ENCODE data around the gene HEXIM2.

HEXIM2 gene

DNA sequence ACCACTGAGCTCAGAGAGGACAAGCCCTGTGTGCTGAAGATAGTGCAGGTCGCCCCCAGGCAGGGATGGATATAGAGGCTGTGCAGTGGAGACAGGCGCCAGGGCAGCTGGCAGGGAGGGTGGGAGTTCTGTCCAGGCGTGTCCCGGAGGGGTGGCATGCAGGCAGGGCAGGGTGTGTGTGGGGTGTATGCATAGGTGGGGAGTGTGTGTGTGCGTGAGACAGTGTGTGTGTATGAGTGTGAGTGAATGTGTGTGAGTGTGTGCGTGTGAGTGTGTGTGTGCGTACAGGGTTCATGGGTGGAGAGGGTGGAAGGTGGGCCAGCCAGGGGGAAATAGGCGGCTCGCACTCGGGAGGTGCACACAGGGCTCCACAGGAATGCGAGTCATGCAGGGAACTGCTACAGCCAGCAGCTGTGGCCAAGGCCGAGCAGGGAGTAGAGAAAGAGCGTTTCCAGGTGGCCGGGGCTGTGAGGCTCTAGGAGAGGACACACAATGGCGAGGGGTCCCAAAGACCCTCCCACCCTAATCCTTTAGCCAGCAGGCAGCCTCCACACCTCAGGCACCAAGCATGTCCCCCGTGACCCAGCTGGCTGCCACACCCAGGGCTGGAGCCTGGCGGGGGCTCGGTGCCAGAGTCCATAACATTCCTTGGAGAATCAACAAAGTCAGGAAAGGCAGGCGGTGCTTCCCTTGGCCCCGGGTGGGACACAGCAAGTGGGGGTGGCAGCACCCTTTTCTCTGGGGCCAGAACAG, 34.0 kb upstream of the HEXIM2 start:
- DNase-seq (ENCODE audit: low read depth in 2 of 2, low spot score in 1 of 2) = no peak

- DNase-seq (ENCODE audit: low read depth in 2 of 2, low spot score in 1 of 2) = no peak
Observed at GRCh38 chr17:45128331-45128730, 33.3 kb upstream of the HEXIM2 start.

- DNase-seq (ENCODE audit: low read depth in 2 of 2, low spot score in 1 of 2) = no peak
Observed at GRCh38 chr17:45128989-45129388, 32.7 kb upstream of the HEXIM2 start.

- no peak for DNase-seq (ENCODE audit: low read depth in 2 of 2, low spot score in 1 of 2)
Observed at GRCh38 chr17:45129426-45129939, 32.2 kb upstream of the HEXIM2 start.

DNA sequence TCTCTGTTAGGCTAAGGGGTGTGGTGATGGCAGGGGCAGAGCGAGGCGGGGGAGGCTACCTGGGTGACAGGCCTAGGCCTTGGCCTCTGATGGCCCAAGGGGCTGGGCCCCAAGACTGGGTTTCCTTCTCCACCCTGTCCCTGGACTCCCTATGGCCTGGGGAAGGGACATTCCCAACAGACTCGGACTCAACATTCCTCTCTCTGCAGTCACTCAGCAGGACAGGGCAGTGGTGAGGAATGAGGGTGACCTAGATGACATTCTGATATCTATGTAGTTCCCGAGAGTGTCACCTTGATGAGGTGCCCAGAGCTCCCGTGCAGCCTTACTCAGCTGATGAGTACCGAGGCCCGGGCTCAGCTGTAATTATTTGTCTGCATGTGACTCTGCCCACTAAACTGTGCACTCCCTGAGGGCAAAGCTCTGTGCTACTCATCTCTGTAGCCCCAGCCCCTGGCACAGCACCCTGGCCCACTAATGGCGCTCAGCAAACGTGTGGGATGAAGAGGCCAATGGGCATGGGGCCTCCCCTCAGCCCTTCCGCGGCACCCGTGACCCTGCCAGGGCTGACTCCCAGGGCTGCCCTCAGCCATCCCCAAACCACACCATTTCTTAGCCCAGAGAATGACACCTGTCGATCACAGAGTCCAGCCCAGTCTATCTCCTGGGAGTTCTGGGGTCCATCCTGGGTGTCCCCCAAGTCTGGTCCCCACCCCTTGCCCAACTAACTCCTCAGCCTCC, 31.6 kb upstream of the HEXIM2 start:
- DNase-seq (ENCODE audit: low read depth in 2 of 2, low spot score in 1 of 2) = no peak

GRCh38 chr17:45130681-45131615, 30.7 kb upstream of the HEXIM2 start:
- no peak for DNase-seq (ENCODE audit: low read depth in 2 of 2, low spot score in 1 of 2)

- no peak for DNase-seq (ENCODE audit: low read depth in 2 of 2, low spot score in 1 of 2)
Observed at GRCh38 chr17:45131616-45132319, 29.9 kb upstream of the HEXIM2 start.

DNA sequence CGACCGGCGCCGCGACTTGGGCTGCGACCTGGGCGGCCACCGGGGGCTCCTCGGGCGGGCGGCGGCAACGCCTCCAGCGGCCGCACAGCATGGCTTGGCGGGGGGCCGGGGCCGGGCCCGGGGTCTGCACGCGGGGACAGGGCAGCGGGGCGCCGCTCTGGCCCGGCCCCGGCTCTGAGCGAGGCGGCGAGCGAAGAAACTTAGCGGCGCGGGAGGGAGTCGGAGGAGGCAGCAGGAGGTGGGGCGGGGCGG, 29.4 kb upstream of the HEXIM2 start, which contains the start of gene PLCD3:
TSS of gene PLCD3 (minus strand) at position 196 of the 252 bp plus-strand sequence. CDS start at position 91, 105 bp downstream.
- no peak for DNase-seq (ENCODE audit: low read depth in 2 of 2, low spot score in 1 of 2)

DNA sequence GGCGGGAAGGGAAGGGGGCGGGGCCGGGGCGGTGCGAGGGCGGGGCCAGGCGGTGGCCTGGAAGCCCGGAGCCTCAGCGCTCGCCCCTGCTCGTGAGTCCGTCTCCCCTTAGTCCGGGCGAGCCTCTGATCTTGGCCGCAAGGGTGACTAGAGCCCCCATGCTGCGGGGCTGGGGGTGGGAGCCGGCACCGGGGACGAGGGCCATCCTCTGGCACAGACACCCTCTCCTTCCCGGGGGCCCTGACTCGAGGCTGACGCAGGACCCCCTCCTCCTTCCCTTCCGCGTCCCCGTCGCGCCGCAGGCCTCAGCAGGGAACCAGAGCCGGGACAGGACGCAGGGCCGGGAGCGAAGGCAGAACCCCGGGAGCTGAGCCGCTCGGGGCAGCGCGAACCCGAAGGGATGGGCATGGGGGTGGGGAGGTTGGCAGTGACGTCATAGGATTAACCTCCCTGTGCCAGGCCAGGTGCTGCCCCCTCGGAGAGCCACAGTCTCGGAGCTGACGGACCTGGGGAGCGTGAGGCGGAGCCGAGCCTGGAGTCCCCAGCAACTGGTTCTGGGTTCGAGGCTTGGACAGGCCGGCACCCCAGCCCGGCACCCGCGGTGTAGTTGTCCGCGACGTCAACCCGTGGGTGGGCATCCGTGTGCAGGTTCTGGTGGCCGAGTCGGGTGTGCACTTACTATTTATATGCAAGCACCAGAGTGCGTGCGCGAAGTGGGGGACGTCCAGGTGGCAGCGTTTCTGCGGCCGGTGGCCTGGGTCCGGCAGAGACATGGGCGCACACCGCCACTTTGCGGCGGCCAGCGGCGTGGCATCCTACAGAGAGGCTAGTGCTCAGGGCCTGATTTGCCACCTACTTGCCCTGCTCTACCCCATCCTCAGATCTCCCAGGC, 28.9 kb upstream of the HEXIM2 start:
- peak in 1 of 2 donors; percentile 49 for DNase-seq (ENCODE audit: low read depth in 2 of 2, low spot score in 1 of 2)

DNA sequence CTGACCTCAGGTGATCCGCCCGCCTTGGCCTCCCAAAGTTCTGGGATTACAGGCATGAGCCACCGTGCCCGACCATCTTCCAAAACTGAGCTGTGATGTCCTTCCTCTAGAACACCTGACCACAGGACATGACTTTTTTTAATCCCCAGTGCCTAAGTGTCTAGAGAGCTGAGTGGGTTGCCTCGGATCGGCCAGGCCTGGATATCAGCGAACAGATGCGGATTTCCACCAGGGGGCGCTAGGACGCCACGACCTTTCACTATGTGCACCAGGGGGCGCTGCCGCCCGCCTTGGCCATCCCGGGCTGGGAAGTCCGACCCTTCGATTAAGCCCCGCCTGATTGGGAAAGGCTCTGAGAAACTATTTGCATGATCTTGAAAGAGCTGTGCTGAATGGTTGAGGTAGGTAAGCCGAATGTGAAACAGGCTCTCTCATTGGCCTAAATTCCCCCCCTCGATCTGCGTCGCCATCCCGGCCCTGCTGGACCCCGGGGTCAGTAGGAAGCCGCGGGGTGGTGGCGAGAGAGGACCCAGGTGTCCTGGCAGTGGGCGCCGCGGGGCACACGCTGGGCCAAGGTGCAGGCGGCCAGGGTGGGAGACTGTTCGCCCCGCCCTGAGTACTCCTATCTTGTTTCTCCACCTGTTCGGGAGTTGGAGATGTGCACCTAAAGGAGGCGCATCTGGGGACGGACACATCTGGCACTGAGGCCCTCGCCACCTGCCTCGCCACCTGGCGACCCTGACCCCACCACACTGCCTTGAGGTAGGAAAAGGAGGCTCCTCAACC, 26.3 kb upstream of the HEXIM2 start, which contains the start of gene ACBD4:
TSS of gene ACBD4 (plus strand) at position 496 of the 786 bp plus-strand sequence. CDS start 458 bp downstream, outside the sequence.
- DNase-seq (ENCODE audit: low read depth in 2 of 2, low spot score in 1 of 2) = peak; percentile 96

GRCh38 chr17:45135978-45136791, 25.5 kb upstream of the HEXIM2 start:
- DNase-seq (ENCODE audit: low read depth in 2 of 2, low spot score in 1 of 2) = no peak

DNA sequence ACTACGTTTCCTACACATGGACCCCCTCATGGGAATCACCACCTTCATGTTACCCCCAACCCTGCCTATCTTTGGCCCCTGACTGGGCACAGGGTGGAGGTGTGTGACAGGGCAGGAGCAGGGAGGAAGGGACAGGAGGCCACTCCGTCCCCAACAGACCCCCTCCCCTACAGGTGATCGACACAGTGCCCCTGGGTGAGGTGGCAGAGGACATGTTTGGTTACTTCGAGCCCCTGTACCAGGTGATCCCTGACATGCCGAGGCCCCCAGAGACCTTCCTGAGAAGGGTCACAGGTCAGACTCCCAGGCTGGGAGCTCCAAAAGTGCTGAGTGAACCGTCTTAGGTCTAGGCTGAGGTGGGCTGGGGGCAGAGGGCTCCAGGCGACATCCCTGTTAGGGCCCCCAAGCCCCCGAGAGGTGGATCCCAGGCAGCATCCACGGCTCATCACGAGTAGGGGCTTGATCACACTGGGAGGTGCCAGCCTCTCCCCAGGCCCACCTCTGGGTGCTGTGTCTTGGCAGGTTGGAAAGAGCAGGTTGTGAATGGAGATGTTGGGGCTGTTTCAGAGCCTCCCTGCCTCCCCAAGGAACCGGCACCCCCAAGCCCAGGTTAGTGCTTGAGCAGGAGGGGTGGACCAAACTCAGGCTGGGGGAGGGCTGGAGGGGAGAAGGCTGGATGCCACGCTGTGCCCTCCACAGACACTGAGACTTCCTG, 24.7 kb upstream of the HEXIM2 start:
- DNase-seq (ENCODE audit: low read depth in 2 of 2, low spot score in 1 of 2) = no peak

- no peak for DNase-seq (ENCODE audit: low read depth in 2 of 2, low spot score in 1 of 2)
Observed at GRCh38 chr17:45137561-45138305, 23.9 kb upstream of the HEXIM2 start.

DNA sequence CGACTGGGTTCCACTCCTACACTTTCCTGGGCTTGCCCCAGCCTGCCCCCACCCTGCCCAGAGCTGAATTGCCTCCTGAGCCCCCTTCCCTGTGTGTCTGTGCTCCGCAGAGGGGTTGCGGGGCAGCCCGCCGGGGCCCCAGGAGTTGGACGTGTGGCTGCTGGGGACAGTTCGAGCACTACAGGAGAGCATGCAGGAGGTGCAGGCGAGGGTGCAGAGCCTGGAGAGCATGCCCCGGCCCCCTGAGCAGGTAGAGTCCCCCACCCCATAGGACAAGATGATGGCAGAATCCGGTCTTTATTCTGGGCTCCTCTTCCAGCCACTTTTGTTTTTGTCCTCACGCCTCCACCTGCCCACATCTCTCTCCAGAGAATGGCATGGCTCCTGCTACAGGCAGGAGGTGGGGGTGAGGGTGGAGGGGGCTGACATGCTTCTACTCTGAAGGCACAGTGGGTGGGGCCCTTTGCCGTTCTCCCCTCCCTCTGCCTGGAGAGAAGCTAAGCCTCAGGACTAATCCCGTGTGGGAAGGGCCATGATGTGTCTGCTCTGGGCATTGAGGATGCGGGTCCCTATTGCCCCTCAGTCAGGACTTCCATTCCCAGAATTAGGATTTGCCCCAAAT, 22.7 kb upstream of the HEXIM2 start:
- no peak for DNase-seq (ENCODE audit: low read depth in 2 of 2, low spot score in 1 of 2)

DNA sequence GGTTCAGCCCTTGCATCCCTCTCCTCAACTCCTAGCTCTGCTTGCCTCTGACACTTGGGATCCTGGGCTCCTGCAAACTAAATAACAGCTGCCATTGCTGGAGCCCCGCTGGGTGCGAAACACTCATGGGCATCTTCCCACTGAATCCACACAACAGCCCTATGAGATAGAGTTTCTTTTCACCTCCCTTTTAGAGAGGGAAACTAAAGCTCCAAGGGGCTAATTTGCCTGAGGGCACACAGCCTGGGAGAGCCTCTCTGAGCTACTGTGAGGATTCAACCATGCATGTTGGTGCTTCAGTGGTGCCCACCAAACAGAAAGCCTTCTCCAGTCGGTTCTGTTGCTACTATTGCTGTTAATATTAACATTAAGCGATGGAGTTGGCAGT, 22.1 kb upstream of the HEXIM2 start:
- DNase-seq (ENCODE audit: low read depth in 2 of 2, low spot score in 1 of 2) = no peak

GRCh38 chr17:45143094-45143670, 18.5 kb upstream of the HEXIM2 start:
- DNase-seq (ENCODE audit: low read depth in 2 of 2, low spot score in 1 of 2) = no peak
